T-cell (primary cell): Measurements from ENCODE around the gene ZNF556. TPM values are rescaled to one million over a fixed set of nuclear protein-coding genes. Genes with fewer than 3 reads are reported as not detected.

Source experiments
- ATAC-seq, 4 experiments: fragments of 200-7000 bp in 3 of 4; fragments of 150-1000 bp in 1 of 4; cut with Tn5 transposase; replicated peaks in 1 of 4; 1 replicate in 3 of 4; 2 replicates in 1 of 4; pipeline ENCODE4 v1.10.0; 2021; ENCODE audit warnings: moderate library complexity in 3 of 4, mild to moderate bottlenecking in 2 of 4, moderate number of reproducible peaks in 1 of 4
- CTCF ChIA-PET, 2 donors: fragments of 300-600 bp; sonication (Branson Sonifier 250); formaldehyde crosslinking; loops; one replicate each; lab custom pipeline; 2022; ENCODE audit warnings: antibody characterized with exemption in 2 of 2; lab: Charles Lee
- POLR2A ChIA-PET, 2 donors: fragments of 300-600 bp; sonication (Branson Sonifier 250); formaldehyde crosslinking; loops; one replicate each; lab custom pipeline; 2022; ENCODE audit warnings: antibody characterized with exemption in 2 of 2; lab: Charles Lee
- DNase-seq, 35 experiments: peaks; one replicate each; pipeline versions ENCODE4 v3.0.0 to v3.0.0-alpha.2; 2013 to 2023
- H3K27ac ChIP-seq: one replicate; pipeline ENCODE4 v1.5.1; 2013; ENCODE audit warnings: low read length
- H3K27me3 ChIP-seq, 2 experiments: replicated peaks in 1 of 2; 1 replicate in 1 of 2; 2 replicates in 1 of 2; pipeline versions ENCODE4 v1.6.1 to v1.7.0; 2013; ENCODE audit warnings: low read length in 1 of 2, mixed read lengths in 1 of 2; ENCODE audit not compliant: control insufficient read depth in 2 of 2, insufficient read depth in 2 of 2; ENCODE audit errors: extremely low read depth in 1 of 2
- H3K36me3 ChIP-seq, 2 donors: 1 replicate in 1 of 2; 2 replicates in 1 of 2; pipeline versions ENCODE4 v1.6.1 to v1.7.0; 2013; ENCODE audit warnings: low read length in 1 of 2; ENCODE audit not compliant: control insufficient read depth in 2 of 2, insufficient read depth in 1 of 2; ENCODE audit errors: extremely low read depth in 1 of 2
- H3K4me1 ChIP-seq, 2 experiments: 1 replicate in 1 of 2; 2 replicates in 1 of 2; pipeline versions ENCODE4 v1.6.1 to v1.7.0; 2013; ENCODE audit warnings: low read length in 2 of 2, mixed read lengths in 1 of 2; ENCODE audit not compliant: insufficient read depth in 2 of 2, control insufficient read depth in 1 of 2; ENCODE audit errors: extremely low read depth in 1 of 2
- H3K4me3 ChIP-seq, 2 donors: 1 replicate in 1 of 2; 2 replicates in 1 of 2; pipeline versions ENCODE4 v1.5.1 to v1.7.0; 2013; ENCODE audit warnings: mild to moderate bottlenecking in 2 of 2, low read length in 1 of 2, moderate library complexity in 1 of 2; ENCODE audit not compliant: control insufficient read depth in 1 of 2; ENCODE audit errors: extremely low read depth in 1 of 2
- H3K9me3 ChIP-seq: 2 replicates; pipeline ENCODE4 v1.7.0; 2013
- H3K27ac Mint-ChIP-seq, 2 donors: one replicate each; pipeline ENCODE4 v1.8.0; 2020 to 2021; ENCODE audit warnings: mild to moderate bottlenecking in 2 of 2, mixed read lengths in 2 of 2
- H3K27me3 Mint-ChIP-seq, 2 donors: one replicate each; pipeline ENCODE4 v1.8.0; 2021 to 2022; ENCODE audit warnings: mixed read lengths in 2 of 2
- H3K36me3 Mint-ChIP-seq: one replicate; pipeline ENCODE4 v1.8.0; 2021; ENCODE audit warnings: mixed read lengths
- H3K4me1 Mint-ChIP-seq, 3 donors: one replicate each; pipeline ENCODE4 v1.8.0; 2020 to 2022; ENCODE audit warnings: mixed read lengths in 3 of 3, mild to moderate bottlenecking in 1 of 3
- H3K4me3 Mint-ChIP-seq, 3 donors: one replicate each; pipeline ENCODE4 v1.8.0; 2020 to 2022; ENCODE audit warnings: mild to moderate bottlenecking in 3 of 3, mixed read lengths in 3 of 3, moderate library complexity in 3 of 3
- H3K9me3 Mint-ChIP-seq, 3 donors: one replicate each; pipeline ENCODE4 v1.8.0; 2020 to 2022; ENCODE audit warnings: mixed read lengths in 3 of 3
- WGBS: methylation state at CpG from one replicate; pipeline ENCODE4 v1.1.5; 2013; ENCODE audit warnings: missing lambda C conversion rate; ENCODE audit not compliant: insufficient coverage; 5-methylcytosine and 5-hydroxymethylcytosine counted together
- total RNA-seq, 35 experiments: library from RNA in 6 of 35; stranded (reverse) in 6 of 35; fragments of 120-200 nt in 1 of 35; gene quantifications; one replicate each; pipeline versions ENCODE4 v1.2.1 to v1.2.4 and lab custom pipeline; 2013 to 2026

The ZNF556 gene
- total RNA-seq, 5 donors from 2014 or later (not counting 1 experiment from before 2014, with no cell fraction given), result not detected

GRCh38 chr19:2905918-2906519, 38.9 kb downstream of the ZNF556 start:
- ChIA-PET CTCF (interaction anchor here in 1 of 2 donors (0.6 to 0.7 kb wide), 2 partner anchors 13 to 23 kb away, joined by 3 read pairs; no protein-coding TSS in a partner anchor), POLR2A (no interaction called here)
- no peak overlapping the region for H3K27ac ChIP-seq
- H3K9me3 ChIP-seq, result no peaks in the 10 kb centered on the region
- peaks cover 0 to 11% of the 10 kb centered on the region in 2 experiments for H3K4me1 ChIP-seq
- no peak overlapping the region for H3K4me3 ChIP-seq
- Mint-ChIP-seq H3K27ac (no peak overlapping the region), H3K27me3 (no peaks in the 10 kb centered on the region), H3K4me1 (peaks cover 19 to 35% (median 29%) of the 10 kb centered on the region in 3 donors), H3K9me3 (no peaks in the 10 kb centered on the region), H3K4me3 (no peak overlapping the region), H3K36me3 (peaks cover 13% of the 10 kb centered on the region)
- 93% methylated on average over 4 of the region's 11 CpGs for WGBS
- no peaks in the 10 kb centered on the region for H3K36me3 ChIP-seq
- DNase-seq (no peak), ATAC-seq (no peak)
- no peaks in the 10 kb centered on the region for H3K27me3 ChIP-seq

- no peaks in the 10 kb centered on the region for H3K27me3 ChIP-seq
- Mint-ChIP-seq H3K27me3 (no peaks in the 10 kb centered on the region), H3K27ac (no peak overlapping the region), H3K4me3 (no peak overlapping the region), H3K36me3 (peaks cover 15% of the 10 kb centered on the region), H3K4me1 (peaks cover 17 to 35% (median 24%) of the 10 kb centered on the region in 3 donors), H3K9me3 (no peaks in the 10 kb centered on the region)
- no peaks in the 10 kb centered on the region for H3K36me3 ChIP-seq
- ATAC-seq, result no peak
- ChIA-PET POLR2A (no interaction called here), CTCF (interaction anchor here (0.6 to 0.7 kb wide), 2 partner anchors 24 to 170 kb away, joined by 3 read pairs; no protein-coding TSS in a partner anchor)
- H3K27ac ChIP-seq, result no peak overlapping the region
- 95% methylated on average over 14 of the region's 20 CpGs for WGBS
- H3K4me3 ChIP-seq, result no peak overlapping the region
- H3K9me3 ChIP-seq, result no peaks in the 10 kb centered on the region
- H3K4me1 ChIP-seq, result peaks cover 0 to 4% of the 10 kb centered on the region in 2 experiments
- DNase-seq, result no peak
Measured at GRCh38 chr19:2906631-2907195, 39.6 kb downstream of the ZNF556 start.

DNA sequence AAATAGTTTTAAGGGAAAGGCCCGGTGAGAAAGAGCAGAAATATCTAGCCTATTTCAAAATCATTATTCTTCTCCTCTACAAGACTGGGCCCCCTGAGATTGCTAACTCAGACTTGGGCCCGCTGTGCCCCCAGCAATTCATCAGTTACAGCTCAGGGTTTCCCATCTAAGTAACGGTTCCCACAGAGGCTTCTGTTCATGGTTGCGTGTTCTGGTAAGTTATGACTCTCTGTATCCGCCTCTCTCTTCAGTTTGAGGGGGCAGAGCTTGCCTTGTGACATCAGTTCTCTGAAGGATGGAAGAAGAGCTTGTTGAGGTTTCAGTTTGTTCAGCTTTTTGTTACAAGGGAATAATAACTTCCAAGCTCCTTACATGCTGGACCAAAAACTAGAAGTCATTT, 45.2 kb downstream of the ZNF556 start:
- no peak for ATAC-seq
- Histone ChIP-seq H3K27ac (no peak overlapping the region), H3K4me3 (no peak overlapping the region), H3K27me3 (no peaks in the 10 kb centered on the region), H3K9me3 (peaks cover 7% of the 10 kb centered on the region), H3K4me1 (no peaks in the 10 kb centered on the region), H3K36me3 (peaks cover 9 to 17% of the 10 kb centered on the region in 2 donors)
- no peak for DNase-seq
- POLR2A ChIA-PET, result no interaction called here
- H3K4me1 Mint-ChIP-seq, result peaks cover 5 to 21% (median 17%) of the 10 kb centered on the region in 3 donors
- CTCF ChIA-PET, result interaction anchor here in 1 of 2 donors (0.6 kb wide), 1 partner anchor 12 kb away, joined by 3 read pairs; no protein-coding TSS in a partner anchor
- H3K36me3 Mint-ChIP-seq, result peaks cover 46% of the 10 kb centered on the region
- H3K9me3 Mint-ChIP-seq, result peaks cover 0 to 10% (median 8%) of the 10 kb centered on the region in 3 donors
- no peaks in the 10 kb centered on the region for H3K27me3 Mint-ChIP-seq
- no peak overlapping the region for H3K27ac Mint-ChIP-seq
- WGBS, result 73% methylated on average over 2 of the region's 5 CpGs
- H3K4me3 Mint-ChIP-seq, result no peak overlapping the region

- ATAC-seq (no peak), DNase-seq (no peak)
- peaks cover 9 to 26% of the 10 kb centered on the region in 2 donors for H3K36me3 ChIP-seq
- H3K4me1 ChIP-seq, result no peaks in the 10 kb centered on the region
- H3K27ac ChIP-seq, result no peak overlapping the region
- Mint-ChIP-seq H3K4me1 (no peaks in the 10 kb centered on the region), H3K27ac (no peak overlapping the region), H3K36me3 (peaks cover 39% of the 10 kb centered on the region), H3K4me3 (no peak overlapping the region), H3K27me3 (no peaks in the 10 kb centered on the region), H3K9me3 (peaks cover 0 to 18% (median 14%) of the 10 kb centered on the region in 3 donors)
- CTCF ChIA-PET, result interaction anchor here in 1 of 2 donors (0.6 kb wide), 1 partner anchor 759 kb away, joined by 4 read pairs; no protein-coding TSS in a partner anchor
- POLR2A ChIA-PET, result no interaction called here
- peaks cover 15% of the 10 kb centered on the region for H3K9me3 ChIP-seq
- H3K4me3 ChIP-seq, result peak overlapping the region in 1 of 2 donors; percentile 5
- no peaks in the 10 kb centered on the region for H3K27me3 ChIP-seq
- 100% methylated on average over 4 of the region's 16 CpGs for whole genome bisulfite sequencing
Measured at GRCh38 chr19:2917275-2918184, 50.4 kb downstream of the ZNF556 start.

DNA sequence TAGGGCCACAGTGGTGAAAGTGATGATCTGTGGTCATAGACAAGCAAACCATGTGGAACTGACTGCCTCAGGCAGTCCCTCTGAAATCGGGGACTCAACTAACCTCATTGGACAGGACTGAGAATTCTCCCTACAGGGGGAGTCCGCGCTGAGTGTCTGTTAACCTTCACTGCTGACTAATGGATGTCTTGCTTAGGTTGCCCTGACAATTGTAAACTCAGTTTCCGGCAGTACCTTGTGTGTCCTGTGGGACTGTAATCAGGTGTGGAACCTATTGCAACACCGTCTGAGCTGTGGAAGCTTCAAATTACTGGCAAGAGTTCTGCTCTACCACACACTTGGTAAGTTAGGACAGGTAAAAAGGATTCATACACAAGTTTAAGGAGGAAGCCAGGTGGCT, 55.9 kb downstream of the ZNF556 start:
- H3K27me3 Mint-ChIP-seq, result no peaks in the 10 kb centered on the region
- H3K4me1 Mint-ChIP-seq, result no peaks in the 10 kb centered on the region
- Histone ChIP-seq H3K27me3 (no peaks in the 10 kb centered on the region), H3K4me3 (no peak overlapping the region), H3K27ac (no peak overlapping the region), H3K4me1 (no peaks in the 10 kb centered on the region), H3K36me3 (peaks cover 0 to 2% of the 10 kb centered on the region in 2 donors), H3K9me3 (peaks cover 2% of the 10 kb centered on the region)
- 86% methylated on average over 4 of the region's 5 CpGs for WGBS
- no peak overlapping the region for H3K27ac Mint-ChIP-seq
- POLR2A ChIA-PET, result no interaction called here
- no peak for ATAC-seq
- CTCF ChIA-PET, result no interaction called here
- H3K4me3 Mint-ChIP-seq, result no peak overlapping the region
- H3K9me3 Mint-ChIP-seq, result peaks cover 0 to 2% (median under 1%) of the 10 kb centered on the region in 3 donors
- H3K36me3 Mint-ChIP-seq, result peaks cover 10% of the 10 kb centered on the region
- no peak for DNase-seq

- H3K27ac Mint-ChIP-seq, result no peak overlapping the region
- CTCF ChIA-PET, result no interaction called here
- POLR2A ChIA-PET, result interaction anchor here in 1 of 2 donors (0.6 kb wide), 1 partner anchor 373 kb away, joined by 9 read pairs; no protein-coding TSS in a partner anchor
- Histone ChIP-seq H3K27ac (no peak overlapping the region), H3K9me3 (no peaks in the 10 kb centered on the region), H3K4me3 (no peak overlapping the region), H3K4me1 (no peaks in the 10 kb centered on the region), H3K27me3 (no peaks in the 10 kb centered on the region), H3K36me3 (no peaks in the 10 kb centered on the region)
- no peaks in the 10 kb centered on the region for H3K9me3 Mint-ChIP-seq
- H3K4me1 Mint-ChIP-seq, result no peaks in the 10 kb centered on the region
- peaks cover 7% of the 10 kb centered on the region for H3K36me3 Mint-ChIP-seq
- DNase-seq (no peak), ATAC-seq (no peak)
- no peak overlapping the region for H3K4me3 Mint-ChIP-seq
- H3K27me3 Mint-ChIP-seq, result no peaks in the 10 kb centered on the region
- WGBS, result 90% methylated on average over 3 of the region's 4 CpGs
Measured at GRCh38 chr19:2923510-2923909, 56.4 kb downstream of the ZNF556 start.
